ENCODE results near the gene MICALL2.

MICALL2 gene

DNA sequence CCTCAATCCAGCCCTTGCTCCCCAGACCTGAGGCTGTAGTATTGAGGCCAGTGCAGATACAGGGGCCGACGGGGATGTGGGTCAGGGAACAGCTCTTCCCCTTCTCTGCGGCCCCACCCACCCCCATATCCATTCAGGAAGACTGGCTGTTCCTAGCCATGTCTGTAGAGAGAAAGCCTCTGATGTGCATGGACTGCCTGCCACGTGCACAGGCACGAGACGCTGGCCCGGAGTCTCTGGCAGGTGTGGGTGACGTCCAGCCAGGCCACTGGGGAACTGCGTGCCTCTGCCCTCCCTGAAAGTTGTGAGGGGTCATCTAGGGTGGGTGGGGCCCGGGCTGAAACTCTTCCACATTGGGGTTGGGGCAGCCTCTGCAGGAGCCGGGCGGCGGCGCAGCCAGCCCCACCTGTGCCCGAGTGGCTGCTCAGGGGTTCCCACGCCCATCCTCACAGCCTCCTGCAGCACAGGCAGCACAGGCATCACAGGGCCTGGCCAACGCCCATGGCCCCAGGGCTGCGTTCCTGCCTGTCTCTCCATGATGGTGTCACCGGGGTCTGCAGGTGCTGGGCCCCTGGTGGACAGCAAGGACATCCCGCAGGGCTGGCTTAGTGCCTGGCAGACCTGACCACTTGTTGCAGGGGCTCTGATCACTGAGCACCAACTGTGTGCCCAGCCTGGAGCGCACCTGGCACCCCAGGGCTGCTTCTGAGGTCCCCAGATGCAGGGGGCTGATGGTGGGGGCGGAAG, 27.5 kb downstream of the MICALL2 start:
- no peak for DNase-seq

DNA sequence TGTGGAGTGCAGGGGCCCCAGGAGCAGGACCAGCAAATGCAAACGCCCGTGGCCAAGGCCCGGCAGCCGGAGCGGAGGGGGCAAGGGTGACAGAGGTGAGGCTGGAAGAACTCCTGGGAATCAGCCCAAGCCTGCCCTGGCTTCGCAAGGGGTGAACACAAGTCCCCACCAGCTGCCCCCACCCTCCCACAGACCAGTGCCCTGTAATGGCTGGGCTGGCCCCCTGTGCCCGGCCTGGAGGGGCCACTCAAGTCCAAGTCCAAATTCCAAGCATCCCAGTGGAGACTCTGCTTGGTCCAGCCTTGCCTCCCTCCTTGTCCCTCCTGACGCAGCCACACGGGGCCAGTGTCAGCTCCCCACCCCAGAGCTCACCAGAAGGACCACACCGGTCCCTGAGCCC, 28.0 kb downstream of the MICALL2 start:
- no peak for DNase-seq

DNA sequence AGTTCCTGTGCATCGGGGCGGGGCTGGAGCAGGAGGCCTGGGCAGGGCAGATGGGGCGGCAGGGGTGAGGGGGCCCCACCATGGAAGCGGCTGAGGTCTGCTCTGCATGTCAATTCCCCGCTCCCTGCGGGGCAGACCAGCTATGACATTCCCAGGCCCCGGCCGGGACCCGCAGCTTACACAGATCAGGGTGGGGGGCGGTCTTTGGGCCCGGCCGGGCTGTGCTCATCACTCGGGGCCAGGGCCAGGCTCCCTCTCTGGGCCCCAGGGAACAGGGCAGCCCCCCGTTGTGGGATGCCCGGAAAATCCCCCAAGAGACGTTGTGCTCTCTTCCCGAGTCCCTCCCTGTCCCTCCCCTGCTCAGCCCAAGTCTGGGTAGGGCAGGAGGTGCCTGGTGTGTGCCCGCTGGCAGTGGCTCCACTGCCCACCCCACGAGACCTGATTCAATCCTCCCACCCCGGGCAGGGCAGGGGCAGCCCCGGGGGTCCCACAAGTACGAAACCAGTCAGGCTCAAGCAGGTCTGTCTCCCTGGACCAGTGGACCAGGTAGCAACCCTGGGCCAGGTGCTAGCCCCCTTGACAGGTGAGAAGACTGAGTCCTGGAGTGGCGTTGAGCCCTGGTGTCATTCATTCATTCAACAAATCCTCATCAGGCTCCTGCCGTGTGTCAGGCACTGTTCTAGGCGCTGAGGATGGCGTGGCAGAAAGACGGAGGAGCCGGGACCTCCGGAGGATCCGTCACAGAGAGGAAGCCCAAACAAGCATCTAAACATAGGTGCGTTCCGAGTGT, 29.0 kb downstream of the MICALL2 start:
- DNase-seq: no peak

DNA sequence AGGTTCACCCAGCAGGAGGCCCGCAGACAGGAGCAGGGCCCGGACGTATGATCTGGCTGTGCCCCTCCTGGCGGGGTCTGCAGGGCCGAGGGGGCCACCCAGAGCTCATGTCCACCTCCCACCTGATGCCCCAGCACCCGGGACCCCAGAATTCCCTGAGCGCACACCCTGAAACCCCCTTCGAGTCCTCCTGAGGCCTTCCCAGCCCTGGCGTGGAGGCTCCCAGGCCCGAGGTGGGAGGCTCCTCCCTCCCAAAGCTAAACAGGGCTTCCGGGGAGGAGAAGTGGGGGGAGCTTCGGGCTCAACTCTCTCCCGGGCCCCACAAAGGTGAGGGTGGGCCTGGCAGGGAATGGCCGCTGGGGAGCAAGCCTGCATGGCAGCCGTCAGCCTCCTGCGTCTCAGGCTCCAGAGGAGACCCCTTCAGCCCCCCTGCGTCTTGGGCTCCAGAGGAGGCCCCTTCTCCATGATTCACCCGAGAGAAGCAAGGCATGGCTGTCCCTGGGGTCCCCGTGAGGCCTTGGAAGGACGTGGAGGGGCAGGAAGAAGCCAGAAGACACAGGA, 30.2 kb downstream of the MICALL2 start:
- no peak for DNase-seq

DNA sequence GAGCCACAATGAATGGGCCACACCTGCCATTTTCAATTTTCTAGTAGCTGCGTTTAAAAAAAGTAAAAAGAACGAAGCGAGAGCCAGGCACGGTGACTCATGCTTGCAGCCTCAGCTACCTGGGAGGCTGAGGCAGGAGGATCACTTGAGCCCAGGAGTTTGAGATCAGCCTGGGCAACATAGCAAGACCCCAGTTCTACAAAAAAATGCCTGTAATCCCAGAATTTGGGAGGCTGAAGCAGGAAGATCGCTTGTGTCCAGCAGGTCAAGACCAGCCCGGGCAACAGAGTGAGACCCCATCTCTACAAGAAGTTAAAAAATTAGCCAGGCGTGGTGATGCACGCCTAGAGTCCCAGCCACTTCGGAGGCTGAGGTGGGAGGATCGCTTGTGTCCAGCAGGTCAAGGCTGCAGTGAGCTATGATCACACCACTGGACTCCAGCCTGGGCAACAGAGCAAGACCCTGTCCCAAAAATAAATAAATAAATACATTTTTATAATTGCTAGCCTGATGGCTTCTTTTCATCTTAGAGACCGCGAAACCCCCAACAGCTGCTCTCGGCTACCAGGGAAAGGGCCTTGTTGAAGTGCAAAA, 32.1 kb downstream of the MICALL2 start:
- no peak for DNase-seq

DNA sequence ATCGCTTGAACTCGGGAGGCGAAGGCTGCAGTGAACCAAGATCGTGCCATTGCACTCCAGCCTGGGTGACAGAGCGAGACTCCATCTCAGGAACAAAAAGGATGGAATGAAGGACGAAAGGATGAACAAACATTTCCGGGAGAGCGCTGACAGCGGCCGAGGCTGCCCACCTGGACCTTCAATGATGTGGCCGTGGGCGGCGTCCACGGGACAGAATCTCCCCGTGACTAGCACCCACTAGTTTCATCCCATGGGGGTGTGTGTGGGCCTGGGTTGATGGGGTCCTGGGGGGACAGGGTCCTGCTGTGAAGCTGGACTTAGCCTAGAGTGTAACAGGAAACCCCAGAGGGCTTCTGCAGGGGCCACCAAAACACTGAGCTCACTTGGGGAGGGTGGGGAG, 32.8 kb downstream of the MICALL2 start:
- DNase-seq: no peak

DNA sequence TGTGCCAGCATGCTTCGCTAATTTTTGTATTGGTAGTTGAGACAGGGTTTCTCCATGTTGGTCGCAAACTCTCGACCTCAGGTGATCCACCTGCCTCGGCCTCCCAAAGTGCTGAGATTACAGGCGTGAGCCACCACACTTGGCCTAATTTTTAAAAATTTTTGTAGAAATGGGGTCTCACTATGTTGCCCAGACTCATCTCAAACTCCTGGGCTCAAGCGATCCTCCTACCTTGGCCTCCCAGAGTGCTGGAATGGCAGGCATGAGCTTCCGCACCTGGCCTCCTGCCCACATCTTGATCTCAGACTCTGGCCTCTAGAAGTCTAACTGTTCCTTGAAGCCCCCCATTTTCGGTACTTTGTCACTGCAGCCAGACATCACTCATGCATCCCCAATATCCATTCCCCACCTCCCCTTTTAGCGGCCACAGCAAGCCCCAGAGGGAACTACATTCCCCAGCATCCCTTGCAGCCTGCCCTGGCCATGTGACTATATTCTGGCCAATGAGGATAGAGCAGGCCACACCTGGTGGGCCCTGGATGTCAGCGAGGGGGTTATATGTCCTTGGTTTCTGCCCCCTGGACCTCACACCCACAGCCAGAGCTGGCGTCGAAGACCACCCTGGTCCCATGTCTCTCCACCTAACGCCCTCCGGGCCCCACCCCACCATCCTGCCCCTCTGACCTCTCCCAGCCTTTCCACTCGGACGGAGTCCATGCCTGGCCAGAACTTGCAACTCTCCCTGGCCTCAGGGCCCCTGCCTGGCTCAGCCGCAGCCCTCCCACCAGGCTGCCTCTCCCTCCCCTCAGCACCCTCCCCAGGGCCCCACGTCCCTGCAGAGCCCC, 33.8 kb downstream of the MICALL2 start:
- no peak for DNase-seq

DNA sequence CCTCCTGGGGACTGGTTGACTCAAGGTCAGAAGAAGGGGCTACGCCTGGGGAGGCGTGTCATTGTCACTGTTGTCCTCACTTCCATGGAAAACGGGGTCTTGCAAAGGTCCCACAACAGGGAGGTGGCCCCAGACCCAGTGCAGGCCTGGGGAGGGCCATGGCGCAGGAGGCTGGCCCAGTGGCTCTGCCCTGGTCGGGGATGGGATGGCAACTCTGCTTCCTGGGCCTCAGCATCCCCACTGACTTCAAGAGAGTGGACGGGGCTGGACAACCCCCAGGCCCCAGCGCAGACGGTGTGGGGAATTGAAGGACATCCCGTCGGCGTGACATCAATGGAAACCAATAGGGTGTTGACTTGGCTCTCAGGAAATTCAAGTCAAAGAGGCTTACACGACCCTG, 35.2 kb downstream of the MICALL2 start:
- no peak for DNase-seq

DNA sequence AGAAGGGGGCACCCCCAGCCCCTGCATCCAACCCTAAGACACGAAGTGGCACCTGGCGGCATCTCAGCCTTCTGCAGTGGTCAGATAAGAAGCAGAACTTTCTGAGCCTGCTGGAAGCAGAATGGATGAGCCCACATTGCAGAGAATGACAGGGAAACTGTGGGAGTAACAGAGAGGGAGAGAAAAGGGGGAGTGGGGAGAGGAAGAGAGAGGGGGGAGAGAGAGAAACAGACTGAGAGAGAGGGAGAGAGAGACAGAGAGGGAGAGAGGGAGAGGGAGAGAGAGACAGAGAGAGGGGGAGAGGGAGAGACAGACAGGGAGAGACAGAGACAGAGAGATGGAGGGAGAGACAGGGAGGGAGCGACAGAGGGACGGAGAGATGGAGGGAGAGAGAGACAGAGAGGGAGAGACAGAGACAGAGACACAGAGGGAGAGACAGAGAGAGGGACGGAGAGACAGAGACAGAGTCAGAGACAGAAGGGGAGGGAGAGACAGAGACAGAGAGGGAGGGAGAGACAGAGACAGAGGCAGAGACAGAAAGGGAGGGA, 35.9 kb downstream of the MICALL2 start:
- DNase-seq: no peak

DNA sequence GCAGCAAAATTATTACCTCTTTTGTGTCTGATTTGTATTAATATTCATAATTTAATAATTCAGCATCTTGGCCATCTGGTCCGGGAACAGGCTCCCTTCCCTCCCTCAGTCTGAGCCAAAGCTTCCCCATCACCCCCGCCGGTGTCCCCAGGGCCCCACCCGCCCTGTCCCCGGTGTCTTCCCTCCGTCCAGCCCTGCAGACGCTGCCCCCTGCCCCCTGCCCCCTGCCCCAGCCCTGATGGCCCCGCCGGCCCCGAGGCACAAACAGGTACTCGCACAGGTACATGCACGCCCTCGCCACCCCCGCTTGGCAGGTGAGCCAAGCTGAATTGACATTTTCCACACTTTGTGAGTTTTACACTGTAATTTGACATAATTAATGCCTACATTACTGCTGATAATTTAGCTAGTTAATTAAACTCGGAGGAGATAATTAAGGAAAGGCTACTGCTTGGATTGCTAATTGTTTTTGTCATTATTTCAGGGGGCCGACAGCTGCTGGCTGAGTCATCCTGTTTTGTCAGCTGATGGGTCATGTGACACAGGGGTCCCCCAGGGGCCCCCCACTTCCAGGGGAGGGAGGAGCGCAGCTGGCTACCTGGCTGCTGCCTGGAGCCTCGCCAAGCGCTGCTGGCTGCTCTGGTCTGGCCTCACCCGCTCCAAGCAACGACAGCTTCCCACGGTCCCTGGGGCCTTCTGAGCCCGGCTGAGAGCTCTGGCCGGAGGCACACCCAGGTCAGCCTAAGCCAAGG, 36.6 kb downstream of the MICALL2 start:
- DNase-seq: no peak

DNA sequence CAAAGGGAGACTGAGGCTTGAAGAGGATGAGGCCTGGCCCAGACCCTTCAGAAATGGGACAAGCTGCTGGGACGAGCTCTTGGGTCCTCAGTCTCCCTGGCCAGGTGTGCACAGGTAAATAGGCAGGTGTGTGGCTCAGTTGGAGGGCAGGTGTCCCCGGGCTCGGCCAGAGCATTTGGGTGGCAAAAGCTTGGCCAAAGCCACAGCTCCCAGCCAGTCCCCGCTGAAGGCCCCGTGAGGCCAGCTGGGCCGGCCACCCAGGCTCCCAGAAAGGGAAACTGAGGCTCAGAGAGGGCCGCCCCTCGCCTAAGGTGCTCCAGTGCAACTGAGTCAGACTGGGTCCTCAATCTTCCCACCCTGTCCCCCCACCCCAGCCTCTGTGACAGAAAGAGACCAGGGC, 37.3 kb downstream of the MICALL2 start:
- no peak for DNase-seq

DNA sequence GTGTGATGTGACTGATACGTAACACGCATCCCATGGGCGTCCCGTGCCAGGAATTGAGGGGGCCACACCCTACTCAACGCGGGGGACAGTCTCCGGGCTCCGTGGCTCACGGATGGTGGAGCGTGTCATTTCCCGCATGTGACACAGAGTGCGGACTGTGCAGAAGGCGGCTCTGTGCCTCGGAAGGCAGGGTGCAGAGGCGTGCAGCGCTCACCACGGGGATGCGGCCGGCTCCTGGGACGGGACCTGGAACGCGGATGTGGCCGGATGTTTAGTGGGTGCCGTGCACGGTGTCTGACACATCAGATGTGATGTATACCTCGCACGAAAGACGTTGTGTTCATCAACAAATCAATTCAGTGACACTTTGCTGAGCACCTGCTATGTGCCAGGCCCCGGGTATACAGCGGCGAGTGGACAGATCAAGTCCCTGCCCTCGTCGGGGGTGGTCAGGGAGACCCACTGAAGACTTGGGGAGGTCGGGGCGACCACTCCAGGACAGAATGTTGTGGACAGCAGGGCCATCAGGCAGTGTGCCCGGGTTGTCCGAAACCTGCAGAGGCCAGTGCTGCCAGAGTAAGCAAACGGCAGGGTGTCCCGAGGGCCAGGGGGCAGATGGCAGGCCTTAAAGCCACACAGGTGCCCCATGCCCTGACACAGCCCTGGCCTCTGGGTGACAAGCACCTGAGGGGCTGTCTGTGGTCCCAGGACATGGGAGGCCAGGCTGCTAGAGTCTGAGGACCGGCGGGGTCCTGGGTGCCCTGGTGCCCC, 38.1 kb downstream of the MICALL2 start:
- no peak for DNase-seq

DNA sequence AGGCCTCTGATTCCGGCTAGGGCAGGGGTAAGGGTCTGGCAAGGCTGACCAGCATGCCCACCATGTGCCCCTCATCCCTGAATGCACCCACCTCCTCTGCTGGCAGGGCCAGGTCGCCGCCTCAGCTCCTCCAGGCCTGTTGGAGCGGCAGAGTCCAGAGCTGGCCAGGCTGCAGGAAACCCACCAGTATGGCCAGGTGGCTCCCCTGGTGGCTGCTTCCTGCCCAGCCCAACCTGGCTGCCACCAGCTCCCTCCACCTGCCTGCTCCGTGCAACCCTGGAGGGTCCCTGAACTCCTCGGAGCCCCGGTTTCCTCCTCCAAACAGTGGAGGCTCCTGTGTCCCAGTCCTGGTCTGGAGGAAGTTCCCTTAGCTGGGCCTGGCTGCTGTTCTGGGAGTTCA, 39.6 kb downstream of the MICALL2 start:
- DNase-seq: no peak

DNA sequence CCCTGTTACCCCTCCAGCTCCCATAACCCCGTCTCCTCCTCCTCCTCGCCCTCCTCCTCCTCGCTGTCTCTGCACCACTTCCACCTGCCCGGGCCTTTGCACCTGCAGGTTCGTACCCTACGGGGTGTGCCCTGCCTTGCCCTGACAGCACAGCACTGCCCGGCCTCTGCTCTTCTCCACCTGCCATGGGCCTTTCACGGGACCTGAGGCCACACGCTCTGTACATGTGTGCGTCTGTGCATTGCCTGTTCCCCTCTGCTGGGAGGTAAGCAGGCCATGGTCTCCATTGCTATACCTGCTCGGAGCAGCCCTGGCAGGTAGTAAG, 40.0 kb downstream of the MICALL2 start:
- no peak for DNase-seq

DNA sequence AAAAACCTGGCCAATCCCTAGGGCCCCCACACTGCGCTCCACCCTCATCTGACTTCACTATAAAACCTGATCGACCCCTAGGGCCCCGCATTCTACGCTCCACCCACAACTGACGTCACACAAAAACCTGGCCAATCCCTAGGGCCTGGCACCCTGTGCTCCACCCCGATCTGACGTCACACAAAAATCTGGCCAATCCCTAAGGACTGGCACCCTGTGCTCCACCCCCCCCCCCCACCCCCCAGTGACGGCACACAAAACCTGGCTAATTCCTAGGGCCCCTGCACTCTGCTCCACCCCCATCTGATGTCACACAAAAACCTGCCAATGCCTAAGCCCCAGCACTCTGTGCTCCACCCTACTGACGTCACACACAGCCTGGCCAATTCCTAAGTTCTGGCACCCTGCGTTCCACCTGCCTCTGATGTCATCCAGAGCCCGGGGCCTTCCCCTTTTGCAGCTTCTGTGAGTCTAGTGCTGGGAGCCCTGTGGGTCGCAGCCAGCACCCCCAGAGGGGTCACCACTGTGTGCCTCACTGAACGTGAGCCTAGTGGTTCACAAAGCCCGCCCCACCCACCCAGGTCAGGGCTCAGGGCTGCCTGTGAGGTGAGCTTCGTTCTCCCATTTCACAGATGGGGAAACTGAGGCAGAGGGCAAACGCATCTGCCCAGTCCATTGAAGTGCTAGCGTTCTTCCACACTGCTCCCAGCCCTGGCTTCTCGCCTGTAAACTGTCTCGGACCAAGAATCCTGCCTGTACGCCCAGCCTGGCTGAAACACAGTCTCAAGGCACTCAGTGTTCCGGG, 40.6 kb downstream of the MICALL2 start:
- DNase-seq: no peak

DNA sequence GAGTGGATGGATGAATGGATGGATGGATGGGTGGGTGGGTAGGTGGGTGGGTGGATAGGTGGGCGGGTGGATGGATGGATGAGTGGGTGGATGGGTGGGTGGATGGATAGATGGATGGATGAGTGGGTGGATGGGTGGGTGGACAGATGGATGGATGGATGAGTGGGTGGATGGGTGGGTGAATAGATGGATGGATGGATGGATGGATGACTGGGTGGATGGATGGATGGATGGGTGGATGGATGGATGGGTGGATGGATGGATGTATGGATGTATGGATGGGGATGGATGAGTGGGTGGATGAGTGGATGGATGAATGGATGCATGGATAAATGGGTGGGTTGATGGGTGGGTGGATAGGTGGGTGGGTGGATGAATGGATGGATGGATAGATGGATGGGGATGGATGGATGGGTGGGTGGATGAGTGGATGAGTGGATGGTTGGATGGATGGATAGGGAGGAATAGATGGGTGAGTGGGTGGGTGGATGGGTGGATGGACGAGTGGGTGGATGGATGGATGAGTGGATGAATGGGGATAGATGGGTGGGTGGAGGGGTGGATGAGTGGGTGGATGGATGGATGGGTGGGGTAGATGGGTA, 43.8 kb downstream of the MICALL2 start:
- DNase-seq: no peak

DNA sequence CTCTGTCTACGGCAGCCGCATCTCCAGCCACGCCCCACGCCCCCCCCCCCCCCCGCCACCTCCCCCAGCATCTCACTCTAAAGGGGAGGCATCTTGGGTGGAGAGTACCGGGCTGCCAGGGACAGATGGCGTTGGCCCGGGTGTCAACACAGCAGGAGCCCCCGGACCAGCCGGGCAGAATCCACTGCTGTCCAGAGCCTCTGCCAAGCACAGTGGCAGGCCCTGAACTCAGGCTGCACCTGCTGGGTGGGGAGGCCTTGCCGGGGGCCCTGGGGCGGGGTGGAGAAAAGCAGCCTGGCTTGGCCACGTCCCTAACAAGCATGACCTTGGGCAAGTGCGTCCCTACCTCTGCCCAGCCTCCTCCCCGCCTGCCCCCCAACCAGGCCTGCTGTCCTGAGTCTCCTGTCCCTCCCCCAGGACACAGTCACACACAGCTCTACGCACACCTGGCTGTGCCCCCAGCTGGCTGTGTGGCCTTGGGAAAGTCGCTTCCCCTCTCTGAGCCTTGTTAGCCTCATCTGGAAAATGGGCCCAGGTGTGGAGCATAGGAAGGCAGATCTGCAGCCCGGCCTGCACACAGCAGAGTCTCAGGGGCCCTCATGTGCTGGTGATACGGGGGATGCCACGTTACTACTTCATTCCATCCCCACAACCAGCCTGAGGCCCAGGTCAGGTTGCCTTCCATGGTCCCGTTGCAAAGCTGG, 45.2 kb downstream of the MICALL2 start:
- no peak for DNase-seq

DNA sequence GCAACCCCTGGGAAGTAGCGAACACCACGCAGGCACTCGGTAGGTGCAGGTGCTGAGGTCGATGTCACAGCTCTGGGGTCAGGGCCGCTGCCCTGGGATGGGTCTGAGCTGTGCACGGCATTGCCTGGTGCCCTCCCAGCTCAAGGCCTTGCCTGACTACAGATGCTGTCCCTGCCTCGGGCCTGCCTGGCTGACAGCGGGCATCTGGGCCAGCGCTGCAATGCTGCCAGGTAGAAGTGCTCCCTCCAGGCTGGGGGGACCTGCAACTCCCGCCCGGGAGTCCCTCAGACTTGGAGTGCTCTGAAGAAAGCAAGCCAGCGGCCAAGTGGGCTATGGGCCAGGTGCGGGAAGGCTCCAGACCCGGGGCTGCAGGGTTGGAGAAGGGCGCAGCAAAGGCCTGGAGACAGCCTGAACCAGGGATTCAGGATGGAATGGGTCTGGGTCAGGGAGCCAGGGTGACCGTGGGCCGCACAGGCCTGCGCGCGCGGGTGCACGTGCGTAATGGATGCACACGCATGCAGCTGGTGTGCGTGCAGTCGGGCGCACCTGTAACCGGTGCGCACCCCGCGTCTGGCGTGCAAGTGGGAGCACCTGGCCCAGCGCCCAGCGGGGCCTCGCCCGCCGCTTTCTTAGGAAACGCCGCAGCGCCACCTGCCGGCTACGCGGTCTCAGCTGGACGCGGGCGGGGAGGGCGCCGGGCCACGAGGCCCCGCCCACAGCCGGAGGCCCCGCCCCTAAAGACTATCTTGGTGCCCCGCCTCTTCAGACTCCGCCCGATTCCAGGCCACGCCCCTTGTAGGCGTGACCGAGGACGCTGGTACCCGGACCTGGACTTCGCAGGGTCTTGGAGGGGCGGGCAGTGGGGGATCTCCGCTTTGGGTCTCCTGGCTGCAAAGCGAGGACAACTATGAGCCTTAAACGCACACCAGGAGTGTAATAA, 46.7 kb downstream of the MICALL2 start:
- peak; percentile 80 for DNase-seq
